Measurements from ENCODE around the gene FTCDNL1. TPM values are rescaled to one million over a fixed set of nuclear protein-coding genes. Genes with fewer than 3 reads are reported as not detected.
A peak's percentile ranks its signal among the peaks of the same experiment; 100 is the strongest.

FTCDNL1 gene
- total RNA-seq, 1 donor from 2014 or later = 2.1 TPM

DNA sequence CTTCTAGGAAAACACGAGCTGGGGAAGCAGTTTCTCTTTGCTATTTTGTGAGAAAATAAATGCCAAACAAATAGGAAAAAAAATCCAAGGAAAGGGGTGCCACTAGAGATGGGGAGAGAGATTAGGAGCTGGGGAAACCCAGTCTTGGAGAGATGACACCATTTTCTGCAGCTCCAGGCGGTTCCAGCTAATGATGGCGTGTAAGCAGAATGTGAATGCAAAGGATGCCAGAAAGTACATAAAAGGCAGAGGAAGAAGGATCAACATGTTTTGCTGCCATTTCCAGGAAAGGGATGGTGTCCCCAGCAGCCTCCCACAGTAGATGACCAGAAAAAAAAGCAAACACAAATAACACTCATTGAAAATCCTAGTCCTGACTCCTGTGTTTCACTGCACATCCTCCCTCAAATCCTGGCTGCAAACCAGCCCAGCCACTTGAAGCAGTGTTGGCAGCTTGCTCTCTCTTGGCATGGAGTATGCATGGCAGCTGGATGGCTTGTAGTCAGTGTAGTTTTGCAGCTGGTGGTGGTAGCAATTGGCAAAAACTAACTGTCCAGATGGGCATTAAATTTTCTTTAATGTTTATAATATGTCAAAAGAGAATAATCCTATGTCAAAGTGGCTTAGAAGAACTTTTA, 93.6 kb downstream of the FTCDNL1 start:
- Mint-ChIP-seq H3K27me3 (peaks cover 11% of the 10 kb centered on the region), H3K27ac (no peak overlapping the region), H3K9me3 (no peaks in the 10 kb centered on the region), H3K4me1 (no peaks in the 10 kb centered on the region), H3K36me3 (ENCODE audit: low read depth) (no peaks in the 10 kb centered on the region), H3K4me3 (no peak overlapping the region)
- DNase-seq = no peak
- intact Hi-C loops (cut with micrococcal nuclease) = no loop called here

DNA sequence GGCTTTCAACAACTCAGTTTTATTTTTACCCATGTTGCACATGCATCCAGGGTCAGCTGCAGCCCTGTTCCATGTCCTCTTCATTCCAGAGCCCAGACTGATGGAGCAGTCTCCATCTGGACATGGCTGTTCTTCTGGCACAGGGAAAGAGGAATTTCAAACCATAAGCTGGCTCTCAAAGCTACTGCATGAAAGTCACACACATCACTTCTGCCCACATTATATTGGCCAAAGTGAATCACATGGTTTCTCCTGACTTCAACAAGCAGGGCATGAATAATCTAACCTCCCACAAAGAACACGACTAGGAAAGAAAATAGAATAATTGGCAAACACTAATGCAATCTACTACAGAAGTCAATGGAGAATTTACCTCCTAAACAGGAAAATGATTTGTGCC, 94.2 kb downstream of the FTCDNL1 start:
- peaks cover 11% of the 10 kb centered on the region for H3K27me3 Mint-ChIP-seq
- no peak overlapping the region for H3K27ac Mint-ChIP-seq
- H3K4me1 Mint-ChIP-seq = no peaks in the 10 kb centered on the region
- no peak for DNase-seq
- H3K36me3 Mint-ChIP-seq (ENCODE audit: low read depth) = no peaks in the 10 kb centered on the region
- H3K4me3 Mint-ChIP-seq = no peak overlapping the region
- no peaks in the 10 kb centered on the region for H3K9me3 Mint-ChIP-seq
- intact Hi-C loops (cut with micrococcal nuclease) = no loop called here

DNA sequence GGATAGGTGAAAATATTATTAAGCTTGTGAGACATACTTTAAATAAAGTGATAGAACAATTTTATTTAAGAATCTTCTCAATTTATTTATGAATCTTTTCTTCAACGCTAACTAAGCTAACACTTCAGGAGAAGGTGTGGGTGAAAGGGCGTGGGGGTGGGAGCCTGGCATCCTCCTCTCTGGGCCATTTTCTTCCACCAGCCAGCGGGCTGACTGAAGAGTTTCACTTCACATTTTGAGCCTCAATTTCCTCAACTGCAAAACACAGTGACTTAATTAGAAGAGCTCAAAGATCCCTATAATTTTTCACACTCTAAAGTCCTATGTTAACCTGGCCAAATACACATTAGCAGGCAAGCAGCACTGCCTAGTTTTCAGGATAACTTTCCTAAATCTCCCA, 94.8 kb downstream of the FTCDNL1 start:
- H3K36me3 Mint-ChIP-seq (ENCODE audit: low read depth) = no peaks in the 10 kb centered on the region
- no peaks in the 10 kb centered on the region for H3K4me1 Mint-ChIP-seq
- DNase-seq = no peak
- H3K27ac Mint-ChIP-seq = no peak overlapping the region
- intact Hi-C loops (cut with micrococcal nuclease) = no loop called here
- peaks cover 10% of the 10 kb centered on the region for H3K27me3 Mint-ChIP-seq
- H3K9me3 Mint-ChIP-seq = no peaks in the 10 kb centered on the region
- no peak overlapping the region for H3K4me3 Mint-ChIP-seq

DNA sequence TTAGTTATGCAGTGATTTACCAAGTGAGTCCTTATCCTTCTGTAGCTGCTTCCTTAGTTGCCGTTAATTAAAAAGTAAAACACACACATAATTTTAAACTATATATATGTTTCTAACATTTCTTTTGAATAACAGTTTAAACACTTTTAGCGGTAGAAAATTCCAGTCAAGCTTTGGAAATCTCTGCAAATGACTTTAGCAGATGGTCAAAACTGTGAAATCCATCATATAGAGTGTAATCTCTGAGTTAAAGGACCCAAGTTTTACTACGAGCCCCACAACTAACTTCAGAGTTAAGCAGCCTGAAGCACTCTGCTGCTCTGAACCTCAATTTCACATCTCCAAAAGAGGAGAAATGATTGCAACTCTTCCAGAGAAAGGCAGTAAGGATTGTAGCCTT, 96.2 kb downstream of the FTCDNL1 start:
- H3K27ac Mint-ChIP-seq = no peak overlapping the region
- intact Hi-C loops (cut with micrococcal nuclease) = no loop called here
- no peak overlapping the region for H3K4me3 Mint-ChIP-seq
- no peaks in the 10 kb centered on the region for H3K4me1 Mint-ChIP-seq
- peaks cover 9% of the 10 kb centered on the region for H3K27me3 Mint-ChIP-seq
- H3K9me3 Mint-ChIP-seq = no peaks in the 10 kb centered on the region
- no peaks in the 10 kb centered on the region for H3K36me3 Mint-ChIP-seq (ENCODE audit: low read depth)
- no peak for DNase-seq

DNA sequence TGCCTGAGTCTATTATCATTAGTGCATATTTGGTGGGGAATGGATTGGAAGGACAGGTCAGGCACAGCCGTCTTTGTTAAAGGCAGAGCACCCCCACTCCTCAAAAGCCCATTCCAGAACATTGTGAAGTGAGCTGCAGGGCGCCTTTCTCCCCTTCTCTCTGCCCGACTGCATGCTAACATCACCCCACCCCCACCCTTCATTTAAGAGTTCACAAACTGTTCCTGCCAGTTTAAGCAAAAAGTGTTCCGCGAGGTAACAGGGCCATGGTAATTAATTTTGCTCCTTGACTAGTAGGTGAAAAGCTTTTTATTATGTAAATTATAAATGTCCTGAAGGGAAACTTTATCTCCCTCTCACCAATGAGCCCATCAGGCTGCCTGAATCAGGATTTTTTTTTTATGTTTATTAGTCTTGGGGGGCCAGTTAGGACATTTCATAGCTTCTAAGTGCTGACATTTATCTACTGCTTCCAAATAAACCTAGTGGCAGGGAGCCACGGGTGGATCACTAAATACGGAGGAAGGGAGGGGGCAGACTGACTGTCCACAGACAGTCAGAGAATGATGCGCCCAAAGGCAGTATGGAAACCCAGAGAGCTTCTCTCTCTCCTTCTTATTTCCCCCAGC, 99.4 kb downstream of the FTCDNL1 start:
- Mint-ChIP-seq H3K4me3 (no peak overlapping the region), H3K27ac (no peak overlapping the region), H3K36me3 (ENCODE audit: low read depth) (no peaks in the 10 kb centered on the region), H3K9me3 (no peaks in the 10 kb centered on the region), H3K4me1 (no peaks in the 10 kb centered on the region), H3K27me3 (peaks cover 2% of the 10 kb centered on the region)
- intact Hi-C loops (cut with micrococcal nuclease) = no loop called here
- no peak for DNase-seq

DNA sequence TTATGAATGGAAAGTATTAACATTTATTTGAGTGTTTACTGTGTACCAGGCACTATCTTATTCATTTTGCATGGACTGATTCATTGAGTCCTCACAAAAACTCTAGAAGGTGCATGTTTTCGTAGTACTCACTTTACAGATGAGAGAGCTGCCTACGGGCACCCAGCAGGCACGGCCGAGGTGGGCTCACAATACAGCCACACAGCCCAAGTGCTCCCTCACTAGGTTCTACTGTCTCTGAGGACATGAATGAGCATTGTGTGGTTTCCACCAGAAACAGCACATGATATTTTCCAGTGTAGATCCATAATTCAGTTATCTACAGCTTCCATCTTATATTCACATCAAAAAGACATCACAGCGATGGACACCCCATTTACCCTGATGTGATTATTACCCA, 101.4 kb downstream of the FTCDNL1 start:
- intact Hi-C loops (cut with micrococcal nuclease) = no loop called here
- H3K4me1 Mint-ChIP-seq = no peaks in the 10 kb centered on the region
- H3K27ac Mint-ChIP-seq = no peak overlapping the region
- no peak overlapping the region for H3K4me3 Mint-ChIP-seq
- peaks cover 2% of the 10 kb centered on the region for H3K27me3 Mint-ChIP-seq
- no peaks in the 10 kb centered on the region for H3K9me3 Mint-ChIP-seq
- no peak for DNase-seq
- H3K36me3 Mint-ChIP-seq (ENCODE audit: low read depth) = no peaks in the 10 kb centered on the region

DNA sequence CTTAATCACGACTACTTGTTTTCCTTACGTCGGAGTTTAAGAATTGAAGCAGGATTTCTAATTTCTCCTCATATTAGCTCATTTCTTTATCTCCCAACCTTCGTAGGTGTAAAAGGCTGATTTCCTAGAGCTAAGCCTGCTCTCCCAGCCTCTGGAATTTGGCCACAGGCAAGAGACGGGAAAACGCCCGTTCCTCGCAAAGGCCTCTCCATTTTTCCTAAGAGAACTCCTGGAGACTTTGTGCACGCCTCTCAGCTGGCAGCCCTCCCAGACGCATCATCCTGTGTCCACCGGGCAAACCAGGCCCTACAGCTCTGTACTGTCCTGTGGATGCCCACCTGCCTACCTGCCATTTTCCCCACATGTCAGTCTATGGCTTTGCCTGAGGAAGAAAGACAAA, 106.3 kb downstream of the FTCDNL1 start:
- Mint-ChIP-seq H3K36me3 (ENCODE audit: low read depth) (no peaks in the 10 kb centered on the region), H3K4me1 (peaks cover 3% of the 10 kb centered on the region), H3K27me3 (peaks cover 3% of the 10 kb centered on the region), H3K27ac (no peak overlapping the region), H3K4me3 (no peak overlapping the region), H3K9me3 (no peaks in the 10 kb centered on the region)
- no peak for DNase-seq
- intact Hi-C loops (cut with micrococcal nuclease) = loop anchor here (5.0 kb wide), 1 partner anchor 1432 kb away; no protein-coding TSS in a partner anchor

DNA sequence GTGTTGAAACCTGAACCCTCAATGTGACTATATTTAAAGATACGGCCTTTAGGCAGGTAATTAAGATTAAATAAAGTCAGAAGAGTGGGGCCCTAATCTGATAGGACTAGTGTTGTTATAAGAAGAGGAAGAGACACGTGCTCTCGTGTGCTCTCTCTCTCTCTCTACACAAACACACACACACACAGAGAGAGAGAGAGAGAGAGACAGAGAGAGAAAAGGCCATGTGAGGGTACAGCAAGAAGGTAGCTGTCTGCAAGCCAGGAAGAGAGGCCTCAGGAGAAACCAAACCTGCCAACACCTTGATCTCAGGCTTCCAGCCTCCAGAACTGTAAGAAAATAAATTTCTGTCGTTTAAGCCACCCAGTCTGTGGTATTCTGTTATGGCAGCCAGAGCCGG, 106.7 kb downstream of the FTCDNL1 start:
- peaks cover 4% of the 10 kb centered on the region for H3K4me1 Mint-ChIP-seq
- intact Hi-C loops (cut with micrococcal nuclease) = loop anchor here (5.0 kb wide), 1 partner anchor 1432 kb away; no protein-coding TSS in a partner anchor

DNA sequence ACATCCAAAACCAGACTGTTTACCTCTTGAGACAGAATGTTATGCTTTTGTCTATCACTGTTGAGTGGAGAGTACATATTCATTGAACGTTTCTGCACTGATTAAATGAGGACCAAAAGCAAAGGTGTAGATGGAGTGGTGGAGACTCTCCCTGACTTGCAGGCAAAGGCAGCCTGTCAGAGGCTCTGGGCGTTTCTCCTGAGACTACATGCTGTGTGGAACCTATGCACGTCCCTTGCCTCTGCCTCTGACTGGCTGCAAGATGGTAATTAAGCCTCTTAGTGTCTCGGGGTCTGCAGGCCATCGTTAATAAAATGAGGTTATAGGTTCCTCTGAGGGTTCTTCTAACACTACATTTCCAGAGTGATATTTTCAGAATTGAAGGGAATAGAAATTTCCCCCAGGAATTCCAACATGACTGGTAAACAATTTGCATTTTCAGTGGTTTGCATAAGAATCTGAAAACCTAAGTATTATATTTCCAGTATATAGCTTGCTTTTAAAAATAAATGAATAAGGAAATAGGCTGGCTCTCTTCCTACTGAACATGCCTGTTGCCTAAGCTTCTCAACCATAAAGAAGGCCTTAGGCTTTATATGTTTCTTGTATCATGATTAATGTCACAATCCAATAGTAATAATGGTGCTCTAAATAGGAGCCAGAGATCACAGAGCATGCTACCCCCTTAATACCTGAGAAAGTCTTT, 107.4 kb downstream of the FTCDNL1 start:
- H3K4me1 Mint-ChIP-seq = peaks cover 4% of the 10 kb centered on the region
- no peak overlapping the region for H3K4me3 Mint-ChIP-seq
- H3K27ac Mint-ChIP-seq = no peak overlapping the region
- no peaks in the 10 kb centered on the region for H3K9me3 Mint-ChIP-seq
- peaks cover 10% of the 10 kb centered on the region for H3K27me3 Mint-ChIP-seq
- H3K36me3 Mint-ChIP-seq (ENCODE audit: low read depth) = no peaks in the 10 kb centered on the region
- intact Hi-C loops (cut with micrococcal nuclease) = loop anchor here (5.0 kb wide), 1 partner anchor 1431 kb away; no protein-coding TSS in a partner anchor
- DNase-seq = no peak

More for the DNA sequence above, 106.7 kb downstream of the FTCDNL1 start:
- Mint-ChIP-seq H3K27me3 (peaks cover 3% of the 10 kb centered on the region), H3K9me3 (no peaks in the 10 kb centered on the region), H3K27ac (no peak overlapping the region), H3K4me3 (no peak overlapping the region), H3K36me3 (ENCODE audit: low read depth) (no peaks in the 10 kb centered on the region)
- no peak for DNase-seq

DNA sequence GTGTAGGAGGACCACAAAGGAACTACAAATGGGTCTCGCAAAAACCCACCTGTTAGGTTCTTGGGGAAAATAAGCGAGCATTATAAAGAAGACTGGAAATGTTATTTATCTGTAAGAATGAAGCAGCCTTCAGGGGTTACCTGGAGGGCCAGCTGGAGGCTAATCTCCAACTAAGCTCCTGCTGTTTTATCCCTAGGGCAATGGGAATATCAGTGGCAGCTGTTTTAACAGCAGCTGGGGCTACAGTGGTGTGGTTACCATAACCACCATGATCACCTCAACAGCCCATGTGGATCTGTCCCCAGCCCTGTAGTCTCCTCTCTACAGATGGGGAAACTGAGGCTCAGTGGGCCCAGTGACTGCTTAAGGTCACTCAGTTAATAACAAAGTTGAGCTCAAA, 108.1 kb downstream of the FTCDNL1 start:
- H3K9me3 Mint-ChIP-seq = no peaks in the 10 kb centered on the region
- peaks cover 4% of the 10 kb centered on the region for H3K4me1 Mint-ChIP-seq
- H3K27me3 Mint-ChIP-seq = peaks cover 15% of the 10 kb centered on the region
- no peaks in the 10 kb centered on the region for H3K36me3 Mint-ChIP-seq (ENCODE audit: low read depth)
- intact Hi-C loops (cut with micrococcal nuclease) = loop anchor here (5.0 kb wide), 1 partner anchor 1431 kb away; no protein-coding TSS in a partner anchor
- H3K27ac Mint-ChIP-seq = no peak overlapping the region
- H3K4me3 Mint-ChIP-seq = no peak overlapping the region
- DNase-seq = no peak

DNA sequence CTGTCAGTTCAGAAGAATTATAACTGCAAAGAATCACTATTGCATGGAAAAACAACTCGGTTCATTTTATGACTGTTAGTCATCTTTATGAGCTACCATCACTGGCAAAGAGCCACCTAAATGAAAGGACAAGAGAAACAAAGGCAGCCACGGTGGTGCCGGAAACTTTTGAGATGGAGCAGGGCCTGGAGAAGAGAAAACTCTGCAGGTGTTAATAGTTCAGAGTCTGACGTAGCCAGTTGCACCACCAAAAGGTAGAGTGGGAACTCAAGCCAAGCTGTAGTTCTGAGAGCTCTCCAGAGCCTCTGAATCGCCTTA, 110.9 kb downstream of the FTCDNL1 start:
- peaks cover 4% of the 10 kb centered on the region for H3K4me1 Mint-ChIP-seq

DNA sequence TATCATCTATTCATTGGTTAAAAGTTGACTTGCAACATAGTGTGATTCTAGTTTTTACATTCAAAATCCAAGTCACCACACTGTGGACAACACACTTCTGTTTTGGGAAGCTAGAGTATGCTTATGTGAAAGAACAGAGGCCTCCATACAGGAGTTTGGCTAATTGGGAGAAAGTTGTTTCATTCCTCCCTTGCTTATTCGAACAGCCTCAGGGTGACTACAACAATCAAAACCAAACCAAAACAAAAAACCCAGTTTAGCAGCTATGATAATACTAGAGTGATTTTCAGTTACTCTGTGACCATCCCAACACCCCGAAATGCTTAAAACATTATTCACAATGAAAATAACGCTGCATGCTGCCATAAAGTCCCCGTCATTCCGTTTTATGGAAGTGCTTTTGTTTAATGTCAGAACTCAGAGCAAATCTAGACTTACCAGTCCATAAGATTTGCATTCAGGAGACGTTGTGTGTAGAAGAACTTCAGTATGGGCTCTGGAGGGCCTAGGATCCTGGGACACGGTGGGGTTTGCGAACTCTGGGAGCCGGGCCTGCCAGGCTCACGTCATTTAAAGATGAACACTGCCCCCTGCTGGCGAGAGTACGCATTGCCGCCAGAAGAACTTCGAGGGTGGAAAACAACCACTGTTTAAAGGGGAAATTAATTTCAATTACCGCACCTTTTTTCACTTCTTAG, 111.4 kb downstream of the FTCDNL1 start:
- H3K27ac Mint-ChIP-seq = no peak overlapping the region
- H3K4me1 Mint-ChIP-seq = peaks cover 4% of the 10 kb centered on the region
- H3K4me3 Mint-ChIP-seq = no peak overlapping the region
- no peaks in the 10 kb centered on the region for H3K36me3 Mint-ChIP-seq (ENCODE audit: low read depth)
- intact Hi-C loops (cut with micrococcal nuclease) = loop anchor here (1.0 to 5.0 kb wide), 2 partner anchors 35 to 1427 kb away; no protein-coding TSS in a partner anchor
- DNase-seq = peak; percentile 86
- peaks cover 23% of the 10 kb centered on the region for H3K27me3 Mint-ChIP-seq
- H3K9me3 Mint-ChIP-seq = no peaks in the 10 kb centered on the region

More for the DNA sequence above, 110.9 kb downstream of the FTCDNL1 start:
- Mint-ChIP-seq H3K27me3 (peaks cover 23% of the 10 kb centered on the region), H3K36me3 (ENCODE audit: low read depth) (no peaks in the 10 kb centered on the region), H3K27ac (no peak overlapping the region), H3K9me3 (no peaks in the 10 kb centered on the region), H3K4me3 (no peak overlapping the region)
- DNase-seq = no peak
- intact Hi-C loops (cut with micrococcal nuclease) = loop anchor here (5.0 kb wide), 1 partner anchor 1428 kb away; no protein-coding TSS in a partner anchor

DNA sequence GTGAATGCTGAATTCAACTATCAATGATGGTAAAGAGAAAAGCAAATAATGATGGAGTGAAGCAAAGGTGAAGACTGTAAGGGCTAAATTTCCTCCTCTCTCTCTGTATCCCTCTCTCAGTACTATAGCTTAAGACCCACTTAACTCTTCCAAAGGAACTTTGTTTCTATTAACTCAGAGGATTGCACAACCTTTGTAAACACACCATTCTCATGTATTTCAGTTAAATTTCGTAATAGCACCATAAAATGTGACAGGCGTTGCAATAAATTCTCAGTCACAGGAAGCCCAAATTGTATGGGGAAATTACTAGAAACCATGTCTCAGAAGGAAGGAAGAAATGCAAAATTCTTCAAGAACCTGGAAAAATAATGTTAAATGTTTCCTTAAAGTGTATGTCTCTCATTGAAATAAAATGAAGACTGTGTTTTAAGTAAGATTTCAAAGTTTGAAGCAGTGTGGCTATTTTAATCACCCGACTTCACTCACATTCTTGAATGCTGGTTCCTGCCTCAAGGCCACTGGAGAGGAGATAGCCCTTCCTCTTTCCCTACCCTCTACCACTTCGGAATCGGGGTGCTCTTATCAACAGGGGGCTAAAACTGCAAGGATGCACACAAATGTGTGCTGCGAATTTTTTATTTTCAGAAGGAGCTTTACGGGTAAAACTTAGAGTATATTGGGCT, 112.1 kb downstream of the FTCDNL1 start:
- Mint-ChIP-seq H3K27ac (no peak overlapping the region), H3K27me3 (peaks cover 25% of the 10 kb centered on the region), H3K36me3 (ENCODE audit: low read depth) (no peaks in the 10 kb centered on the region)

More for the DNA sequence above, 112.1 kb downstream of the FTCDNL1 start:
- intact Hi-C loops (cut with micrococcal nuclease) = loop anchor here (1.0 kb wide), 1 partner anchor 35 kb away; no protein-coding TSS in a partner anchor
- H3K4me3 Mint-ChIP-seq = no peak overlapping the region
- H3K9me3 Mint-ChIP-seq = no peaks in the 10 kb centered on the region
- DNase-seq = no peak
- peaks cover 4% of the 10 kb centered on the region for H3K4me1 Mint-ChIP-seq
